GM19099 (cell line): ENCODE results near the gene KBTBD3.

Source experiments
- POLR2A ChIP-seq: IDR thresholded peaks from 3 replicates; pipeline ENCODE4 v1.6.1; 2011; ENCODE audit warnings: low read depth; ENCODE audit not compliant: insufficient read length; ENCODE audit errors: extremely low read depth

Gene KBTBD3

DNA sequence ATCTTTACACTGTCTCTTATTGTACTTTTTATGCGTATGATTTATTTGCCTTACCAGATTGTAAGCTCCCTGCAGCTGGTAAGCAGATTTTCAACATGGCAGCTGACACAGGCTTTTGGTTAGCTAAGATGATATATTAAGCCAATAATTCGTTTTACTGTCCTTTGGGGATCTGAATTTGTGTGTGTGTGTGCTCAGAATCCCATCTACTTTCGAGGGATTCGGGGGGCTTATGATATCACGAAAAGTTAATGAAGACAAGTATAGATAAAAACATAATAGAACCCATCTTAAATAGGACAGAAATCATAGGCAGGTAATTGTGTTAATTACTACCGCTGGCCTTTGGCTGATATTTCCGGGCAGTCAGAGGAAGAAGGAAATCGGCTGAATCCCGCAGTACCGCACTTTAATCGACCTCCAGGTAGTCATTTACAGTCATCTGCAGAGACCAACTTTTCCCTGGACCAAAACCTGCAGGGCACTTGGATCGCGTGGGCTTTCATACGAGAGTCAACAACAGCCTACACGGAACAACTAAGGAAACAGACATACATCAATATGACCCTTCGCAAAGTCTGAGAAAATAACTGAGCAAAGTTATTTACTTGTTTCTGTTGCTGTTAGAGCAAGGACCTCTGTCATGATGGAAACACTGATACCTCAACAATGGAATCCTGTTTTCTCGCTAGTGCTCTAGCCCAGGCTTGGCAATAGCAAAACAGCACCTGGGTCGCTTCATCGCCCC, 802 bp downstream of the KBTBD3 start:
- TF ChIP-seq POLR2A: no peak

GRCh38 chr11:106072804-106073203, 4.3 kb downstream of the KBTBD3 start:
- no peak for TF ChIP-seq POLR2A

GRCh38 chr11:106070606-106071005, 6.5 kb downstream of the KBTBD3 start:
- no peak for TF ChIP-seq POLR2A

GRCh38 chr11:106063009-106063408, 14.1 kb downstream of the KBTBD3 start:
- TF ChIP-seq POLR2A: no peak

- TF ChIP-seq POLR2A: no peak
These were observed 14.9 kb downstream of the KBTBD3 start for GRCh38 chr11:106061954-106062949.

DNA sequence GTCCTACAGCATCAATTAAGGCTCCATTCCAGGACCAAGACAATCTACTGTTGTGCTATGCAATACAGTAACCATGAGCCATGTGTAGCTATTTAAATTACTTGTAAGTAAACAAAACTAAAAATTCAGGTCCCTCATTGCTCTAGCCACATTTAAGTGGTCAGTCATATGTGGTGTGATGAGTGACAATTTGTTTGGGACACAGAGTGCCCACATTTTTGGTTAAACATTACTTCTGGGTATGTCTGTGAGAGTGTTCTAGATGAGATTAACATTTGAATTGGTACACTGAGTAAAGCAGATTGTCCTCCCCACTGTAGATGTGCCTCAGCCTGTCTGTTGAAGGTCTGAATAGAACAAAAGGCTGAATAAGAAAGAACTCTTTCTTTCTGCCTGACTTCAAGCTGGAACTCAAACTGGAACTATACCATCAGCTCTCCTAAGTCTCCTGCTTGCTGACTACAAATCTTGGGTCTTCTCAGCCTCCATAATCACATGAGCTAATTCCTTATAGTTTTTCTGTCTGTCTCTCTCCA, 15.8 kb downstream of the KBTBD3 start:
- TF ChIP-seq POLR2A: no peak

DNA sequence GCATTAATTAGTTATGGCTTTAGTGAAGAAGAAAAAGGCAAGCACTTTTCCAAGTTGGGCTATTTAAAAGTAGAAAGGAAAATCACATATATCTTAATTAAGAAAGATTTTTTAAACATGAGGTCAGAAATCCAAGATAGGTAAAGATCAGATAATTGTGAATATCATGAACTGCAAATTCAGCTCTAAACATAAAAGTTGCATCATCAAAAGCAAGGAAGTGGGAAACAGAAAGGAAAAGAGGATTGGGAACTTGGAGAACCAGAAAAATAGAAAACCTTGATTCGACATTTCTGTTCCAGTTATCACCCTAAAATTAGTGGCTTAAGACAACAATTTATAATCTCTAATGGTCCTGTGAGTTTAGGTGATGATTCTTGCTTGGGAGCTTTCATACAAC, 17.5 kb downstream of the KBTBD3 start:
- no peak for TF ChIP-seq POLR2A

GRCh38 chr11:106051103-106051502, 26.0 kb downstream of the KBTBD3 start:
- no peak for TF ChIP-seq POLR2A

DNA sequence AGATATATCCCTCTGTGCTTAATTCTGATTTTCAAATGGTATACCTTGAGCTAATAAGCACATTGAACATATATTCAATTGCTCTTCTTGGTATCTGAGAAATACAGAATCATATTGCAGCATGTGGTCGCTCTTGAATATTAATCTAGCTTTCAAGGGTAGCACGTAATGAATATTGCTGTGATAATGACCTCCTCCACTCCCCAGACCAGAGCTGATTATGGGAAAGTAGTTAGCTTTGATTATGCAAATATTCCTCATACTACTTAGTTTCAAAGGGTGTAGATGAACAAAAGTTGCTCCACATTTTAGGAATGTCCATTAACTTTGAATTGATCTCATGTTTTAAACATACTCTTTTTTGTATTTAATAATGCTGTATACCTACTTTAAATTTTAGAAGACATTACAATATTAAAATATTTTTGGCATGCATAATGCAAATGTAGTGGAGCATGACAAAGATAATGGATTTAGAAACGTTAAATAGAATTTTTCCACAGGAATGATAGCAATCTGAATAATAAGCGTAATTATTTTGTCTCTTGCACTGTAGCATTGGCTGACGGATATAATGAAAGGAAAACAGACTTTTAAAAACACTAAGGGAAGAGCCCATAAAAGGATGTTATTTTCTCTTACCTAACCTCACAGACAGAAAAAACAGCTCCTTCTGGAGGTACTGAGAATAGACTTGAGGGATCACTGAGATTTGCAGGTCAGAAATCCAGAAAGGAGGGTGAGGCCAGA, 27.2 kb downstream of the KBTBD3 start:
- TF ChIP-seq POLR2A: no peak

DNA sequence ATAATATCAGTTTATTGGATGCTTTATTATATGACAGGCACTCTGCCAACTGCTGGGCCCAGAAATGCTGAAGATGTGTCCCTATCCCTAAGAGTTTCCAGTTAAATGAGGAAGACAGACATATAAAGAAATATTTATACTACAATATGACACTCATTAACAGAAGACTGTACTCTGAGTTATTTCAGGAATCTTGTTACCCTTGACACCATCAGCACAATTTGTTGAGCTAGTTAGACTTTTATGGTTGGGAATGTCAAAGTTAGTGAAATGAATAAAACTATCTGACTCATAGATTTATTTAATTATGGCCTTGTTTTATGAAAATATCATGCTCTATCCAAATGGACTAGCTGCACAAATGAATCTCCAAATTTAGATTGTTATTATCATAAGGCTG, 29.5 kb downstream of the KBTBD3 start:
- TF ChIP-seq POLR2A: no peak

- TF ChIP-seq POLR2A: no peak
These were observed 33.6 kb downstream of the KBTBD3 start for GRCh38 chr11:106043540-106043939.

GRCh38 chr11:106032861-106033260, 44.3 kb downstream of the KBTBD3 start:
- TF ChIP-seq POLR2A: no peak

GRCh38 chr11:106031936-106032335, 45.2 kb downstream of the KBTBD3 start:
- TF ChIP-seq POLR2A: no peak

DNA sequence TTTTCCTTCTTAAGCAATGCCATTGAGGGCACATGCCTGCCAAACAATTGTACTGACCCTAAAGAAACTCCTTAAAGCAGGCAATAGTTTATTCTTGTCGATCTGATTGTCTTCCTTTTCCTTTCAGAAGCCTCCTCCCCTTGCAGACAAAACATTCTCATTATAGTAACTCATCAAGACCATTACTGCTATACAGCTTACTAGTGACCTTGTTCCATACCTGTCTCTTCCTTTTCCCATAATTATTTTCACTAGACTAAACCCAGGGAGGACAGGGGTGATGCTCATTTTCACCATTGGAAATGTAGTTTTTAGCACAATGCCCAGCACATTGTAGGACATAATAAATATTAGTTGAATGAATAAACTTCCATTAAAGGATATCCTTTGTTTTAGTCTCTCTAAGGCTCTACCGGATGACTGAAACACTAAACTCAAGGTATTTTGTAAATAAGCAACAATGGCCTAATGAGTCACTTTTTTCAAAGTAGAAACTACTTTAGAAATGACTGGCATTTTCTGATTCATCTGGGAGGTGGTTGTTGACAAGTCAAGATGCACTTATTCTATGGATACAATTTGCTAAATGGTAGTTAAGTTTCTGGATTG, 45.8 kb downstream of the KBTBD3 start:
- TF ChIP-seq POLR2A: no peak
